RWPE2 (cell line): ENCODE data around the gene PMFBP1.

Source experiments
- ATAC-seq: fragments of 200-7000 bp; cut with Tn5 transposase; 3 replicates; pipeline ENCODE4 v1.9.1; 2021; ENCODE audit warnings: low read depth
- DNase-seq: peaks from one replicate; pipeline ENCODE4 v3.0.0-alpha.2; 2020; ENCODE audit warnings: low spot score
- H3K27ac ChIP-seq: fragments of 450-650 bp; 2 replicates; pipeline ENCODE4 v1.5.1; 2017; ENCODE audit warnings: mild to moderate bottlenecking; ENCODE audit not compliant: poor library complexity, severe bottlenecking
- H3K27me3 ChIP-seq: fragments of 250-450 bp; sonication (Bioruptor Pico); 2 replicates; pipeline ENCODE4 v1.5.1; 2021; ENCODE audit warnings: mild to moderate bottlenecking, moderate library complexity; ENCODE audit not compliant: insufficient read depth, poor library complexity, severe bottlenecking
- H3K36me3 ChIP-seq: fragments of 250-450 bp; sonication (Bioruptor Pico); 2 replicates; pipeline ENCODE4 v1.5.1; 2020; ENCODE audit warnings: low read depth, mild to moderate bottlenecking, moderate library complexity
- H3K4me1 ChIP-seq: fragments of 250-450 bp; sonication (Bioruptor Pico); 2 replicates; pipeline ENCODE4 v1.5.1; 2021; ENCODE audit warnings: mild to moderate bottlenecking, moderate library complexity; ENCODE audit not compliant: insufficient read depth, poor library complexity, severe bottlenecking
- H3K4me3 ChIP-seq: fragments of 250-450 bp; sonication (Bioruptor Pico); 2 replicates; pipeline ENCODE4 v1.5.1; 2021; ENCODE audit warnings: mild to moderate bottlenecking, moderate library complexity; ENCODE audit not compliant: severe bottlenecking
- H3K9me3 ChIP-seq: fragments of 250-450 bp; sonication (Bioruptor Pico); 2 replicates; pipeline ENCODE4 v1.5.1; 2021; ENCODE audit warnings: mild to moderate bottlenecking, moderate library complexity; ENCODE audit not compliant: severe bottlenecking
- TF ChIP-seq, protein P1 (sequence below): fragments of 450-650 bp; IDR thresholded peaks from one replicate; pipeline ENCODE4 v1.5.1; 2017; ENCODE audit warnings: mild to moderate bottlenecking, moderate library complexity; ENCODE audit not compliant: poor library complexity, severe bottlenecking

Gene PMFBP1

DNA sequence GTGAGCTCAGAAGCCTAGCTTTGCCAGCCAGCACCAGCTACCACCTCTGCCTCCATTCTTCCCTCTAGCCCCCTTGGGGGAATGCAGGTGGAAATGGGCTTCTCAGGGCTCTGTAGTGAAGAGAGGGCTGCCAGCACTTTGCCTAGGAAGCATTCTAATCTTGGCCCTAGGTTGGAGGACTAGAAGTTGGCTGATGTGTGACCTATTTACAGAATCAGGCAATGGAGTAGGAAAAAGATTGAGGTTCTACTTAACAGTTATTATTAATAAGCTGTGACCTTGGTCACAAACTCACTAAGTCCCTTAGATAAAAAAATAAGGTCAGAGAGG is 58.4 kb downstream of the PMFBP1 start:
- TF ChIP-seq, protein P1, sequence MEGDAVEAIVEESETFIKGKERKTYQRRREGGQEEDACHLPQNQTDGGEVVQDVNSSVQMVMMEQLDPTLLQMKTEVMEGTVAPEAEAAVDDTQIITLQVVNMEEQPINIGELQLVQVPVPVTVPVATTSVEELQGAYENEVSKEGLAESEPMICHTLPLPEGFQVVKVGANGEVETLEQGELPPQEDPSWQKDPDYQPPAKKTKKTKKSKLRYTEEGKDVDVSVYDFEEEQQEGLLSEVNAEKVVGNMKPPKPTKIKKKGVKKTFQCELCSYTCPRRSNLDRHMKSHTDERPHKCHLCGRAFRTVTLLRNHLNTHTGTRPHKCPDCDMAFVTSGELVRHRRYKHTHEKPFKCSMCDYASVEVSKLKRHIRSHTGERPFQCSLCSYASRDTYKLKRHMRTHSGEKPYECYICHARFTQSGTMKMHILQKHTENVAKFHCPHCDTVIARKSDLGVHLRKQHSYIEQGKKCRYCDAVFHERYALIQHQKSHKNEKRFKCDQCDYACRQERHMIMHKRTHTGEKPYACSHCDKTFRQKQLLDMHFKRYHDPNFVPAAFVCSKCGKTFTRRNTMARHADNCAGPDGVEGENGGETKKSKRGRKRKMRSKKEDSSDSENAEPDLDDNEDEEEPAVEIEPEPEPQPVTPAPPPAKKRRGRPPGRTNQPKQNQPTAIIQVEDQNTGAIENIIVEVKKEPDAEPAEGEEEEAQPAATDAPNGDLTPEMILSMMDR = no peak
- Histone ChIP-seq H3K27me3 (no peaks in the 10 kb centered on the region), H3K36me3 (peaks cover 40% of the 10 kb centered on the region)

DNA sequence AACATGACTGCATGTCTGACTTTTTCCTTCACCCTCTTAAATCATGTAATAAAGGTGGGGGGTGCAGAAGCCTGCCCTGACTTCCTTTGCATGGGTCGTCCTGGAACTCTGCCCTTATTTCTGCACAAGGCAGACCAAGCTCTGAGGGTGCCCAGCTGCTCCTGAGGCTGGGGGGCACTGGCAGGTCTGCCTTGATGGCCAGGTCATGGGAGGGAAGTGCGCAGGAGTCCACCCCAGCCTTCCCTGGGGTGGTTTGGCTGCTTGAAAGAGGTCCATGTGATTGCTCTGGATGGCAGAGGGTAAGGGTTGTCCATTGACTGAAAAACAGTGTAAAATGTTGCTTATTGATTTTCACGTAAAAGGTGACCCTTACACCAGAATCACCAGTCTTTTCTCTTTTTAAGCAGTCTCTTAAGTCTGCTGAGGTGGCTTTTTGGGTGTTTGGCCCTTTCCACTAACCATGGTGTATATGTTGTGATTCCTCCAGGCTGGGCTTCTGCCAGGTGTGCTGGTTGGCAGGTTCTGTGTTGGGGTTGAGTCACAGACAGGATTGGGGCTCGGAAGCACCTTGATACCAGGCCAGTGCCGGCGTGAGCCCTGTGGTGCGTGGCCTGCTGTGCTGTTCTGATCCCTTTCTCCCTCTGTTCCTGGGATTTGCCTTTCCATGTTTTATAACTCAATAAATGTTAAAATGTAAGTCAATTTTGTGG is 58.9 kb downstream of the PMFBP1 start:
- Histone ChIP-seq H3K9me3 (no peaks in the 10 kb centered on the region), H3K27me3 (no peaks in the 10 kb centered on the region), H3K4me3 (no peak overlapping the region), H3K27ac (no peak overlapping the region), H3K4me1 (no peaks in the 10 kb centered on the region), H3K36me3 (peaks cover 46% of the 10 kb centered on the region)
- no peak for DNase-seq
- ATAC-seq = peak; percentile 23; the same call in 1 of the 3 replicates
- TF ChIP-seq, protein P1 = no peak

More for the DNA sequence above, 58.4 kb downstream of the PMFBP1 start:
- Histone ChIP-seq H3K4me1 (no peaks in the 10 kb centered on the region), H3K9me3 (no peaks in the 10 kb centered on the region), H3K4me3 (no peak overlapping the region), H3K27ac (no peak overlapping the region)
- 0 out of 3 replicates have a peak, but pooled peaks have one; percentile 13 for ATAC-seq
- no peak for DNase-seq

GRCh38 chr16:72112452-72112792 is 59.5 kb downstream of the PMFBP1 start:
- Histone ChIP-seq H3K27me3 (no peaks in the 10 kb centered on the region), H3K4me3 (no peak overlapping the region), H3K27ac (no peak overlapping the region), H3K4me1 (no peaks in the 10 kb centered on the region), H3K36me3 (peaks cover 52% of the 10 kb centered on the region), H3K9me3 (no peaks in the 10 kb centered on the region)
- ATAC-seq (no peak), DNase-seq (no peak)
- TF ChIP-seq, protein P1 = no peak

DNA sequence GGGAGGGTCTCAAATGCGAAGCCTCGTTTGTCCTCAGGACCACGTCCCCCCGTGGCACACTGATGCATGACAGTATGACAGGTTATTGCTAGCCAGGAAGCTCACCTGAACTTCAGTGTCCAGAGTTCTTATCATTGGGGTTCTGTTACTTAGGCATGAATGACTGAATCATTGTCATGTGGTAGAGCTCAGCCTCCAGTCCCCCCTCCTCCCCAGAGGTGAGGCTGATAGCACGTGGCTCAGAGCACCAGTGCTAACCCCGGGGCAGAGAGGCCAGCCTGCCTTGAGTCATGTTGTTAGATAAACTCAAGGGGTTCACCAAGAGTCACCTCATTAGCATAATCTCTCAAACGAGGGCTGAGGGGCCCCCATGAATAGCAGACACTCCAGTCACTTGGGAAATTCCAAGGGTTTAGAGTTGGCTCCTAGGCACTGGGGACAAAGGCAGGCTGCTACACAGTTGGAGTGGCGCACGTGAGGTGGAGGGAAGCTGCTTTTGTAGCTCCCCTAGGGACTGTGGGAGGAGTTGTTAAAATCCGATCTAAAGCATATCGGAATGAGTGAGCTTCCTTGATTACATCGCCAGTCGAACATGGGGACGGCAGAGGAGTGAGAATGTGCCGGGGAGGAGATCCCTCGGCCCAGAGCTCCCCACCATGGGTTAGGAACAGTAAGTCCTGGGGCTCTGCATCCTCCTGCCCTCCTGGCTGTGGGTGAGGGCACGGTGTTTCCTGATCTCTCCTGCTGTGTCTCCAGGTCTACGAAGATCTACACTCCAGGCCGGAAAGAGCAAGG is 60.1 kb downstream of the PMFBP1 start:
- ATAC-seq (no peak; the same call in 2 of the 3 replicates), DNase-seq (no peak)
- H3K36me3 ChIP-seq = peaks cover 56% of the 10 kb centered on the region
- H3K4me1 ChIP-seq = no peaks in the 10 kb centered on the region
- H3K4me3 ChIP-seq = no peak overlapping the region
- H3K27ac ChIP-seq = no peak overlapping the region
- TF ChIP-seq, protein P1 = no peak
- no peaks in the 10 kb centered on the region for H3K27me3 ChIP-seq
- H3K9me3 ChIP-seq = no peaks in the 10 kb centered on the region
